ENCODE measurements around the gene CFAP74.

CFAP74 gene

DNA sequence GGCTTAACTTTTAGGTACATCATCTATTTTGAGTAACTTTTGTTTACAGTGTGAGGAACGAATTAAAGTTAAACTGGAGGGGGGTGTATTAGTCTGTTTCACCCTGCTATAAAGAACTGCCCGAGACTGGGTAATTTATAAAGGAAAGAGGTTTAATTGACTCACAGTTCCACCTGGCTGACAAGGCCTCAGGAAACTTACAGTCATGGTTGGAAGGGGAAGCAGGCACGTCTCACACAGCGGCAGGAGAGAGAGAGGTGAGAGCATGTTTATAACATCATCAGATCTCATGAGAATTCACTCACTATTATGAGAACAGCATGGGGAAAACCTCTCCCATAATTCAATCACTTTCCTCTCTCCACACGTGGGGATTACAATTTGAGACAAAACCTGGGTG, 52.6 kb downstream of the CFAP74 start:
- Histone ChIP-seq H2BK12ac (ENCODE audit: low read length) (no peak overlapping the region), H3K14ac (ENCODE audit: low read length) (no peak overlapping the region), H3K27me3 (ENCODE audit: insufficient read depth, low read length) (no peaks in the 10 kb centered on the region), H3K4me1 (ENCODE audit: control insufficient read depth in 1 of 2, insufficient read depth in 2 of 2, low read length in 2 of 2) (no peaks in the 10 kb centered on the region), H3K79me2 (ENCODE audit: control insufficient read depth, insufficient read depth, low read length, poor library complexity) (no peaks in the 10 kb centered on the region), H3K79me1 (ENCODE audit: low read length) (no peaks in the 10 kb centered on the region), H2BK5ac (ENCODE audit: low read depth, low read length, poor library complexity) (no peak overlapping the region), H4K8ac (ENCODE audit: low read depth, low read length) (no peak overlapping the region), H3K9ac (ENCODE audit: low read length) (no peak overlapping the region), H3K36me3 (ENCODE audit: control insufficient read depth in 1 of 2, insufficient read depth in 2 of 2, low read length in 2 of 2) (no peaks in the 10 kb centered on the region), H3K4me2 (ENCODE audit: low read length) (no peak overlapping the region), H2AK5ac (ENCODE audit: low read length) (no peak overlapping the region), H3K27ac (ENCODE audit: low read depth, low read length) (no peak overlapping the region), H2AFZ (ENCODE audit: insufficient read depth, low read length, poor library complexity) (no peak overlapping the region), H3K9me3 (ENCODE audit: insufficient read depth, low read depth, low read length) (peaks cover 2% of the 10 kb centered on the region), H4K12ac (ENCODE audit: low read depth, low read length) (no peak overlapping the region), H3K4ac (ENCODE audit: low read depth, low read length) (no peak overlapping the region), H3K18ac (ENCODE audit: low read length) (no peak overlapping the region), H3K4me3 (ENCODE audit: low read depth, low read length) (no peak overlapping the region), H2BK120ac (ENCODE audit: insufficient read depth, low read length, poor library complexity) (no peak overlapping the region), H3K23ac (ENCODE audit: low read length) (no peak overlapping the region), H4K91ac (ENCODE audit: low read depth, low read length) (no peak overlapping the region)
- DNase-seq, result no peak
- WGBS (ENCODE audit: extremely low coverage, insufficient coverage, insufficient read length), result no CpG with 5 or more reads among the region's 5 CpGs

DNA sequence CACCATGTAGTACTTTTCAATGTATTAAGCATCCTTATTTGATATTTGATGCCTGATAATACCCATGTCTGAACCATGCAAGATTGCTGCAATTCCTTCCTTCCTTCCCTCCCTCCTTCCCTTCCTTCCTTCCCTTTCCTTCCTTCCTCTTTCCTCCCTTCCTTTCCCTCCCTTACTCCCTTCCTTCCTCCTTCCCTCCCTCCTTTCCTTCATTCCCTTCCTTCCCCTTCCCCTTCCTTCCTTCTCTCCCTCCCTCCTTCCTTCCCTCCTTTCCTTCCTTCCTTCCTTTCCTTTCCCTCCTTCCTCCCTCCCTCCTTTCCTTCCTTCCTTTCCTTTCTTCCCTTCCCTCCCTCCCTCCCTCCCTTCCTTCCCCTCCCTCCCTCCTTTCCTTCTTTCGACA, 54.8 kb downstream of the CFAP74 start:
- no peaks in the 10 kb centered on the region for H3K36me3 ChIP-seq (ENCODE audit: control insufficient read depth in 1 of 2, insufficient read depth in 2 of 2, low read length in 2 of 2)
- no peak overlapping the region for H3K23ac ChIP-seq (ENCODE audit: low read length)
- H4K12ac ChIP-seq (ENCODE audit: low read depth, low read length), result no peak overlapping the region
- no peak overlapping the region for H4K91ac ChIP-seq (ENCODE audit: low read depth, low read length)
- no peak overlapping the region for H2AK5ac ChIP-seq (ENCODE audit: low read length)
- H3K18ac ChIP-seq (ENCODE audit: low read length), result no peak overlapping the region
- H3K9ac ChIP-seq (ENCODE audit: low read length), result no peak overlapping the region
- no peak overlapping the region for H4K8ac ChIP-seq (ENCODE audit: low read depth, low read length)
- H3K79me2 ChIP-seq (ENCODE audit: control insufficient read depth, insufficient read depth, low read length, poor library complexity), result no peaks in the 10 kb centered on the region
- H2BK120ac ChIP-seq (ENCODE audit: insufficient read depth, low read length, poor library complexity), result no peak overlapping the region
- H3K9me3 ChIP-seq (ENCODE audit: insufficient read depth, low read depth, low read length), result no peaks in the 10 kb centered on the region
- no peak overlapping the region for H2BK5ac ChIP-seq (ENCODE audit: low read depth, low read length, poor library complexity)
- no peak overlapping the region for H2AFZ ChIP-seq (ENCODE audit: insufficient read depth, low read length, poor library complexity)
- H3K4me2 ChIP-seq (ENCODE audit: low read length), result no peak overlapping the region
- H3K79me1 ChIP-seq (ENCODE audit: low read length), result no peaks in the 10 kb centered on the region
- peaks cover 0 to 1% of the 10 kb centered on the region in 2 experiments for H3K4me1 ChIP-seq (ENCODE audit: control insufficient read depth in 1 of 2, insufficient read depth in 2 of 2, low read length in 2 of 2)
- no CpG with 5 or more reads among the region's 1 CpG for WGBS (ENCODE audit: extremely low coverage, insufficient coverage, insufficient read length)
- no peak overlapping the region for H3K27ac ChIP-seq (ENCODE audit: low read depth, low read length)
- H3K14ac ChIP-seq (ENCODE audit: low read length), result no peak overlapping the region
- no peak overlapping the region for H3K4me3 ChIP-seq (ENCODE audit: low read depth, low read length)
- no peak overlapping the region for H3K4ac ChIP-seq (ENCODE audit: low read depth, low read length)
- no peaks in the 10 kb centered on the region for H3K27me3 ChIP-seq (ENCODE audit: insufficient read depth, low read length)
- H2BK12ac ChIP-seq (ENCODE audit: low read length), result no peak overlapping the region
- DNase-seq, result no peak

DNA sequence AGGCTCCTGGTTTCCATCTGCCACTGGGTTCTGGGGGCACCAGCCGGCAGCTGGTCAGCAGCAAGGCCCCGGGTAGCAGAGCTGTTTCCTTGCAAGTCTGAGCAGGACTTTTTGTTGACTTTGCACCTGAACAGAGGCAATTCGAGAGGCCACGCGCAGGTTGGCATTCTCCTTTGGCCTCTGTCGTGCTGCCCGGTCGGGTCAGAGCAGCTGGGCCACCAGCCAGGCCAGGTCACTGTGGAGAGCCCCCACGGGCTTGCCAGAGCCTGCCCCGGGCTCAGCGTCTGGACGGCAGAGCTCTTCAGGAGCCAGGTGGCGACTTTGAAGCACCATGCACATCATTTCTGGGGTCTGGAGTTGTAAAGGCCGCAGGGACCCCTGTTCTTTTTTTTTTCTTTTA, 56.1 kb downstream of the CFAP74 start:
- H2AK5ac ChIP-seq (ENCODE audit: low read length), result no peak overlapping the region
- no peak overlapping the region for H3K9ac ChIP-seq (ENCODE audit: low read length)
- H3K4ac ChIP-seq (ENCODE audit: low read depth, low read length), result no peak overlapping the region
- no peaks in the 10 kb centered on the region for H3K36me3 ChIP-seq (ENCODE audit: control insufficient read depth in 1 of 2, insufficient read depth in 2 of 2, low read length in 2 of 2)
- H3K4me1 ChIP-seq (ENCODE audit: control insufficient read depth in 1 of 2, insufficient read depth in 2 of 2, low read length in 2 of 2), result peaks cover 0 to 1% of the 10 kb centered on the region in 2 experiments
- H2BK12ac ChIP-seq (ENCODE audit: low read length), result no peak overlapping the region
- H2AFZ ChIP-seq (ENCODE audit: insufficient read depth, low read length, poor library complexity), result no peak overlapping the region
- H3K4me3 ChIP-seq (ENCODE audit: low read depth, low read length), result no peak overlapping the region
- no peak overlapping the region for H3K18ac ChIP-seq (ENCODE audit: low read length)
- H4K91ac ChIP-seq (ENCODE audit: low read depth, low read length), result no peak overlapping the region
- H2BK120ac ChIP-seq (ENCODE audit: insufficient read depth, low read length, poor library complexity), result no peak overlapping the region
- no peak overlapping the region for H3K4me2 ChIP-seq (ENCODE audit: low read length)
- DNase-seq, result no peak
- no peak overlapping the region for H3K23ac ChIP-seq (ENCODE audit: low read length)
- H4K12ac ChIP-seq (ENCODE audit: low read depth, low read length), result no peak overlapping the region
- no peak overlapping the region for H3K14ac ChIP-seq (ENCODE audit: low read length)
- H3K79me2 ChIP-seq (ENCODE audit: control insufficient read depth, insufficient read depth, low read length, poor library complexity), result no peaks in the 10 kb centered on the region
- no peaks in the 10 kb centered on the region for H3K27me3 ChIP-seq (ENCODE audit: insufficient read depth, low read length)
- H3K27ac ChIP-seq (ENCODE audit: low read depth, low read length), result no peak overlapping the region
- WGBS (ENCODE audit: extremely low coverage, insufficient coverage, insufficient read length), result no CpG with 5 or more reads among the region's 14 CpGs
- H4K8ac ChIP-seq (ENCODE audit: low read depth, low read length), result no peak overlapping the region
- no peak overlapping the region for H2BK5ac ChIP-seq (ENCODE audit: low read depth, low read length, poor library complexity)
- no peaks in the 10 kb centered on the region for H3K9me3 ChIP-seq (ENCODE audit: insufficient read depth, low read depth, low read length)
- H3K79me1 ChIP-seq (ENCODE audit: low read length), result no peaks in the 10 kb centered on the region

DNA sequence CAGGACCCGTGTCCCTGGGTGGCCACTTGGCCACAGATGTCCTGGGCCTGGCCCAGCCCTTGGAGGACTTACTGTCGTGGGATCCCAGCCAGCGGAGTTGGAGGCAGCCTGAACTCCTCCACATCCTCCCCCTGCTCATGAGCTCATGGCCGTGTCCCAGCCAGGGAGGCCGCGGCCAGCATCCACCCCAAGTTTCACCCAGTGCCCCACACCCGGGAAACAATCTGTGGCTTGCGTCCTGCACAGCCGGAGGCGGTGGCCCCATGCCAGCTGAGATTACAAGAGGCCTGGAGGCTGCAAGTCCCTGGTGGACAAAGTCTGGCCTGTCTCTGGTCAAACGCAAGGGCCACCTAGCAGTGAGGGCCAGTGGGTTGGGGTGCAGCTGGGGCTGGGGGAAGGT, 57.0 kb downstream of the CFAP74 start:
- no peak overlapping the region for H3K4ac ChIP-seq (ENCODE audit: low read depth, low read length)
- no peaks in the 10 kb centered on the region for H3K27me3 ChIP-seq (ENCODE audit: insufficient read depth, low read length)
- H3K9ac ChIP-seq (ENCODE audit: low read length), result no peak overlapping the region

More for the DNA sequence above, 57.0 kb downstream of the CFAP74 start:
- Histone ChIP-seq H3K14ac (ENCODE audit: low read length) (no peak overlapping the region), H3K18ac (ENCODE audit: low read length) (no peak overlapping the region), H3K4me1 (ENCODE audit: control insufficient read depth in 1 of 2, insufficient read depth in 2 of 2, low read length in 2 of 2) (peaks cover 0 to 1% of the 10 kb centered on the region in 2 experiments), H2BK120ac (ENCODE audit: insufficient read depth, low read length, poor library complexity) (no peak overlapping the region), H3K23ac (ENCODE audit: low read length) (no peak overlapping the region), H3K79me2 (ENCODE audit: control insufficient read depth, insufficient read depth, low read length, poor library complexity) (no peaks in the 10 kb centered on the region), H4K8ac (ENCODE audit: low read depth, low read length) (no peak overlapping the region), H3K27ac (ENCODE audit: low read depth, low read length) (no peak overlapping the region), H3K9me3 (ENCODE audit: insufficient read depth, low read depth, low read length) (no peaks in the 10 kb centered on the region), H3K4me3 (ENCODE audit: low read depth, low read length) (no peak overlapping the region), H2AFZ (ENCODE audit: insufficient read depth, low read length, poor library complexity) (no peak overlapping the region), H4K91ac (ENCODE audit: low read depth, low read length) (no peak overlapping the region), H4K12ac (ENCODE audit: low read depth, low read length) (no peak overlapping the region), H3K36me3 (ENCODE audit: control insufficient read depth in 1 of 2, insufficient read depth in 2 of 2, low read length in 2 of 2) (no peaks in the 10 kb centered on the region), H3K4me2 (ENCODE audit: low read length) (no peak overlapping the region), H3K79me1 (ENCODE audit: low read length) (no peaks in the 10 kb centered on the region), H2AK5ac (ENCODE audit: low read length) (no peak overlapping the region), H2BK5ac (ENCODE audit: low read depth, low read length, poor library complexity) (no peak overlapping the region), H2BK12ac (ENCODE audit: low read length) (no peak overlapping the region)
- no CpG with 5 or more reads among the region's 11 CpGs for WGBS (ENCODE audit: extremely low coverage, insufficient coverage, insufficient read length)
- DNase-seq, result no peak

Data from trophoblast cell (in vitro differentiated cells and primary cell).